AG04450 (cell line): ENCODE data around the gene KRTAP10-4. TPM values are rescaled to one million over a fixed set of nuclear protein-coding genes. Genes with fewer than 3 reads are reported as not detected.

Experiments
- CTCF ChIA-PET: fragments of 300-600, 350-600 bp; formaldehyde crosslinking; extraction: SDS; loops from one replicate; lab custom pipeline; 2022; ENCODE audit warnings: antibody characterized with exemption, inconsistent platforms; lab: Charles Lee
- POLR2A ChIA-PET: fragments of 350-600 bp; formaldehyde crosslinking; extraction: SDS; loops from one replicate; lab custom pipeline; 2021; ENCODE audit warnings: antibody characterized with exemption, inconsistent platforms; lab: Yijun Ruan, JAX
- DNase-seq: peaks from one replicate; pipeline ENCODE4 v3.0.0-alpha.2; 2011; ENCODE audit warnings: low read depth, low spot score
- H3K27ac ChIP-seq: one replicate; pipeline ENCODE4 v1.5.1; 2012; ENCODE audit warnings: low read depth, low read length, control low read depth
- H3K27me3 ChIP-seq: one replicate; pipeline ENCODE4 v1.6.0; 2012; ENCODE audit warnings: low read length; ENCODE audit not compliant: control insufficient read depth, insufficient read depth
- H3K4me3 ChIP-seq: 2 replicates; pipeline ENCODE4 v1.5.1; 2011; ENCODE audit warnings: mild to moderate bottlenecking, low read depth, low read length, control low read depth
- H3K9me3 ChIP-seq: 2 replicates; pipeline ENCODE4 v1.5.1; 2012; ENCODE audit warnings: low read length; ENCODE audit not compliant: control insufficient read depth, insufficient read depth
- polyA plus RNA-seq: library from polyadenylated mRNA; depleted of rRNA; stranded (reverse); fragments of >200 nt; gene quantifications from 2 replicates; pipeline ENCODE4 v1.2.3, GENCODE V29; 2011
- TF ChIP-seq, protein P1 (sequence below): IDR thresholded peaks from 2 replicates; pipeline ENCODE4 v1.5.1; 2011; ENCODE audit warnings: low read depth, low read length, control low read depth, inconsistent platforms

The KRTAP10-4 gene
- polyA plus RNA-seq, 1 experiment: not detected

DNA sequence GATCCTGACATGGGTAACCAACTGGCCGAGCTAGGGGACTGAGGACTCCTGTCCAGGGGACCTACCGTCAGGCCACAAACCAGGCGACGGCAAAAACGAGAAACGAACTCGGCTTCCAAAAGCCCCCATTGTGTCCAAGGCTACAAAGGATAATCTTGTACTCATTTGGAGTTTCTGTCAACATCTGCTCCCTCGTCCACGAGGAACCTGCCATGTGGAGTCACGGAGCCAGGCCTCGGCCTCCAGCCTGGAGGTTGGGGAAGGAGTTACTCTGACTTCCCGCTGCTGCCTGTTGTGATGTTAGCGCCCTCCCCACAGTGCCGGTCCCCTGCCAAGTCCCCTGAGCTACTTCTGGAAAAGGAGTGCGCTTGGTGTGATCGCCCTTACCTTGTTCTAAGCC, 40.8 kb upstream of the KRTAP10-4 start:
- no peak for DNase-seq
- CTCF ChIA-PET: interaction anchor here (0.5 kb wide), 1 partner anchor 194 kb away, joined by 5 read pairs; the partner anchor contains the start of gene CFAP410
- TF ChIP-seq, protein P1, sequence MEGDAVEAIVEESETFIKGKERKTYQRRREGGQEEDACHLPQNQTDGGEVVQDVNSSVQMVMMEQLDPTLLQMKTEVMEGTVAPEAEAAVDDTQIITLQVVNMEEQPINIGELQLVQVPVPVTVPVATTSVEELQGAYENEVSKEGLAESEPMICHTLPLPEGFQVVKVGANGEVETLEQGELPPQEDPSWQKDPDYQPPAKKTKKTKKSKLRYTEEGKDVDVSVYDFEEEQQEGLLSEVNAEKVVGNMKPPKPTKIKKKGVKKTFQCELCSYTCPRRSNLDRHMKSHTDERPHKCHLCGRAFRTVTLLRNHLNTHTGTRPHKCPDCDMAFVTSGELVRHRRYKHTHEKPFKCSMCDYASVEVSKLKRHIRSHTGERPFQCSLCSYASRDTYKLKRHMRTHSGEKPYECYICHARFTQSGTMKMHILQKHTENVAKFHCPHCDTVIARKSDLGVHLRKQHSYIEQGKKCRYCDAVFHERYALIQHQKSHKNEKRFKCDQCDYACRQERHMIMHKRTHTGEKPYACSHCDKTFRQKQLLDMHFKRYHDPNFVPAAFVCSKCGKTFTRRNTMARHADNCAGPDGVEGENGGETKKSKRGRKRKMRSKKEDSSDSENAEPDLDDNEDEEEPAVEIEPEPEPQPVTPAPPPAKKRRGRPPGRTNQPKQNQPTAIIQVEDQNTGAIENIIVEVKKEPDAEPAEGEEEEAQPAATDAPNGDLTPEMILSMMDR: no peak
- H3K27me3 ChIP-seq: no peaks in the 10 kb centered on the region
- POLR2A ChIA-PET: no interaction called here
- no peak overlapping the region for H3K27ac ChIP-seq
- peaks cover 59% of the 10 kb centered on the region for H3K9me3 ChIP-seq
- H3K4me3 ChIP-seq: no peak overlapping the region

DNA sequence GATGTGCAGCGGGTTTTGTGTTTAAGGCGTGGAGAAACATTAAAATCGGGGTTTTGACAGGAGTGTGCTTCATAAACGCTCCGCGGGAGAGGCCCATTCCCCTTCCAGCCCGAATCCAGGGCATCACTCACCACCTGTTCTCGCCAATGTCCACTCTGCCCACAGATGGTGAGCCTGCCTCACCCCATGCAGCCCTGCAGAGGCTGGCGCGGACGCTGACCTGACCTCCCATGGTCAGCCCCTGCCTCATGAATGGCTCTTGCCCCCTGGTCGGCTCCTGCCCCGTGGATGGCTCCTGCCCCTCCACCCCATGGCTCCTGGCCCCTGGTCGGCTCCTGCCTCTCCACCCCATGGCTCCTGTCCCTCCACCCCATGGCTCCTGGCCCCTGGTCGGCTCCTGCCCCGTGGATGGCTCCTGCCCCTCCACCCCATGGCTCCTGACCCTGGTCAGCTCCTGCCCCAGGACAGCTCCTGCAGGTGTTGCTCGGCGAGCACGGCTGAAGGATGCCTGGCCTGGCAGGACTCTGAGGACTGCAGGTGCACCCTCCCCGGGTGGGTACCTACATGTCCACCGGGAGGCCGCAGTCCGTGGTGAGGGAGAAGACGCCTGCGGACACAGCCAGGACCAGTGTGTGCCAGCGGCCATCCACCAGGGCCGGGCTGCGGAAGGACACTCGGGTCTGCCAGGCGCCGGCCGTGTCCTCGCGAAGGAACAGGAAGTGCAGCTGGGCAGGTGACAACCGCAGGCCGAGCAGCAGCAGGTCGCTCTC, 40.2 kb upstream of the KRTAP10-4 start:
- peaks cover 59% of the 10 kb centered on the region for H3K9me3 ChIP-seq
- H3K27ac ChIP-seq: no peak overlapping the region
- TF ChIP-seq, protein P1: no peak
- H3K27me3 ChIP-seq: no peaks in the 10 kb centered on the region
- POLR2A ChIA-PET: no interaction called here
- no peak overlapping the region for H3K4me3 ChIP-seq
- DNase-seq: no peak
- CTCF ChIA-PET: no interaction called here

DNA sequence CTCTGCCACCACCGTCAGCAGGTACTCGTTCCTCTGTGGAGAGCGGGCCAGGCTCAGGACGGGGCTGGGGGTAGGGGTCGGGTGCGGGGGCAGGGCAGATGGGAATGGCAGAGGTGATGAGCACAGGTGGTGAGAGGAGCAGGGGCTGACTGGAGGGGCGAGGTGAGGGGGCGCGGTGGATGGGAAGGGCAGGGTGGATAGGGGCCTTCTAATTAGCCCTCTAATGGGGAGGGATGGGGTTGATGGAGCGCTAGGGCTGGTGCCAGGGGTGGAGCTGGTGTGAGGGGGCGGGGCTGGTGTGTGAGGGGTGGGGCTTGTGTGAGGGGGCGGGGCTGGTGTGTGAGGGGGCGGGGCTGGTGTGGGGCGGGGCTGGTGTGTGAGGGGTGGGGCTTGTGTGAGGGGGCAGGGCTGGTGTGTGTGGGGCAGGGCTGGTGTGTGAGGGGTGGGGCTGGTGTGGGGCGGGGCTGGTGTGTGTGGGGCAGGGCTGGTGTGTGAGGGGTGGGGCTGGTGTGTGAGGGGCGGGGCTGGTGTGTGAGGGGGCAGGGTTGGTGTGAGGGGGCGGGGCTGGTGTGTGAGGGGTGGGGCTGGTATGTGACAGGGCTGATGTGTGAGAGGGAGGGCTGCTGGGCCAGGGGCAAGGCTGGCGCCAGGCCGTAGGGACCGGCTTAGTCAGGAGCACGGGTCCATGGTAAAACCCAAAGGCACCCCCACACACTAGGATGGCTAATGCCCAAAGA, 39.5 kb upstream of the KRTAP10-4 start:
- Histone ChIP-seq H3K27me3 (no peaks in the 10 kb centered on the region), H3K4me3 (no peak overlapping the region), H3K27ac (no peak overlapping the region), H3K9me3 (peaks cover 57% of the 10 kb centered on the region)
- TF ChIP-seq, protein P1: no peak
- ChIA-PET POLR2A (no interaction called here), CTCF (no interaction called here)
- DNase-seq: no peak

DNA sequence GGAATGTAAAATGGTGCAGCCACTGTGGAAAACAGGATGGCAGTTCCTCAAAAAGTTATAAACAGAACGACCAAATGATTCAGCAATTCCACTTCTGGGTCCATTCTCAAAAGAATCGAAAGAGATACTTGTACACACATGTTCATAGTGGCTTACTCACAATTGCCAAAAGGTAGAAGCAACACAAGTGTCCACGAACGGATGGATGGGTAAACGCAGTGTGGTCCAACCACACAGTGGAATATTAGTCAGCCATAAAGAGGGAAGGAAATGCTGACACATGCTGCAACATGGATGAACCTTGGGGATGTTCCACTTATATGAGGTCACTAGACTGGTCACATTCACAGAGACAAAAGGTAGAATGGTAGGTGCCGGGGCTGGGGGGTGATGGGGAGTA, 38.8 kb upstream of the KRTAP10-4 start:
- peaks cover 52% of the 10 kb centered on the region for H3K9me3 ChIP-seq
- TF ChIP-seq, protein P1: no peak
- ChIA-PET CTCF (no interaction called here), POLR2A (no interaction called here)
- no peak for DNase-seq
- no peak overlapping the region for H3K27ac ChIP-seq
- H3K4me3 ChIP-seq: no peak overlapping the region
- H3K27me3 ChIP-seq: no peaks in the 10 kb centered on the region

DNA sequence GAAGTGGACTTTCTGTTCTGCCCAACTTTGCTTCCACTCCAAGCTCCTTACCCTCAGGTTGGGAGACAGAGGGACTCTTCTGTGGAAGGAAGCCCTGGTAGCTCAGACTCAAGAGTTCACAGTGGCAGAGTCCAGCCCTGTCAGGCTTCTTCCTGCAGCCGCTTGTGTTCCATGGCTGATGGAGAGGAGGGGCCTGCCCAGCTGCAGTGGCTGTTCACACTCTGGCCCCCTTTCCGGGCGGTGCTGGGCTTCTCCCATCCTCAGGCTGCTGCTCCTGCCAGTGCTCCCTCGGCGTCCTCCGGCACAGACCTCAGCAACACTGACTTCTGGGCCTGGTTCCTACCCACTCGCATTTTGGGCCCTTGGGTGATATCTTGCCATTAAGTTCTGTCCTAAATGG, 37.6 kb upstream of the KRTAP10-4 start:
- no peak overlapping the region for H3K27ac ChIP-seq
- POLR2A ChIA-PET: no interaction called here

More for the DNA sequence above, 37.6 kb upstream of the KRTAP10-4 start:
- Histone ChIP-seq H3K9me3 (peaks cover 55% of the 10 kb centered on the region), H3K27me3 (no peaks in the 10 kb centered on the region), H3K4me3 (no peak overlapping the region)
- TF ChIP-seq, protein P1: no peak
- no peak for DNase-seq
- CTCF ChIA-PET: no interaction called here
